Adrenal gland (tissue), 5 donors: ENCODE results near the gene SREBF1.

Experiments used
- CTCF ChIP-seq, 6 experiments: fragments of 450-650 bp in 4 of 6; fragments of 200-600 bp in 2 of 6; sonication (generic) in 1 of 6; IDR thresholded peaks; 1 replicate in 5 of 6; 2 replicates in 1 of 6; pipeline versions ENCODE4 v1.5.1 to v1.8.0; 2016 to 2021; ENCODE audit warnings: antibody characterized with exemption in 6 of 6, mild to moderate bottlenecking in 2 of 6, moderate library complexity in 1 of 6
- POLR2A ChIP-seq, 2 donors: fragments of 450-650 bp; IDR thresholded peaks; one replicate each; pipeline ENCODE4 v1.6.1; 2017; ENCODE audit warnings: antibody characterized with exemption in 2 of 2, mild to moderate bottlenecking in 2 of 2, moderate library complexity in 1 of 2
- donor health status: DM: no; HTN: no; CAD: no.

- TF ChIP-seq CTCF (IDR thresholded peaks at IDR 0.05) (no peak), POLR2A (IDR thresholded peaks at IDR 0.05) (peak in 1 of 2 donors; percentile 39)
These were observed 20.7 kb upstream of the SREBF1 start for GRCh38 chr17:17857496-17857895.
